OCI-LY3 (cell line): ENCODE results near the gene CELSR2.

Source experiments
- CTCF ChIP-seq: fragments of 200-600, 300-600 bp; sonication (generic); IDR thresholded peaks from 2 replicates; pipeline ENCODE4 v1.5.1; 2014; ENCODE audit warnings: antibody characterized with exemption, low read length, low read depth
- EZH2phosphoT487 ChIP-seq: fragments of 200-600 bp; shearing (Covaris generic); IDR thresholded peaks from 2 replicates; pipeline ENCODE4 v1.6.1; 2018; ENCODE audit warnings: antibody characterized with exemption, mixed run types, low read depth

- TF ChIP-seq EZH2phosphoT487 (no peak), CTCF (no peak)
Measured at GRCh38 chr1:109296782-109297181, 47.4 kb downstream of the CELSR2 start.
